Erythroblast (primary cell): ENCODE data around the gene KIF1B.

Experiments
- GATA1 ChIP-seq: IDR thresholded peaks from 2 replicates; pipeline ENCODE4 v1.6.1; 2011; ENCODE audit warnings: low read depth, mild to moderate bottlenecking, control low read depth, low read length, moderate library complexity
- POLR2A ChIP-seq: IDR thresholded peaks from 2 replicates; pipeline ENCODE4 v1.6.1; 2011; ENCODE audit warnings: mild to moderate bottlenecking, low read length

GRCh38 chr1:10292188-10292587 is 81.8 kb downstream of the KIF1B start:
- no peak for TF ChIP-seq POLR2A
- TF ChIP-seq GATA1 = no peak
